Measurements from ENCODE around the gene CTNNA2.

The CTNNA2 gene

GRCh38 chr2:80496346-80496745, 983.5 kb downstream of the CTNNA2 start:
- no peak for DNase-seq (ENCODE audit: low read depth)

DNA sequence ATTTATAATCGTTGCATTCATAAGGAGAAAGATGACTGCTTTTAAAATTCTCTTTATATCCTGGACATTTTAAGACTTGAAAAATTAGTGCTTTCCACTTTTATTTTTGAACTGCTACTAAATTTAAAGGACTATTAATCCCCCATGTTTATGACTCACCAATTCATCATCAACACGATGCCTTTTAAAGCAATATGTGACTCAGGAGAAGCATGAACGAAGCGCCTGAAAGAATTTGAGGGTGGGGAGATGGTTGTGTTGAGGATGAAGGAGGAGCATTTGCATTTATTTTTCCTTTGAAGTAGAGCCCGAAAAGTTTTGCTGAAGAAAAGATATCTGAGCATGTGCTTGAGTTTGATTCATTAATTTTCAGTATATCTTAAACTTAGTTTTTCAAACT, 983.9 kb downstream of the CTNNA2 start:
- DNase-seq (ENCODE audit: low read depth): no peak

GRCh38 chr2:80499095-80499494, 986.2 kb downstream of the CTNNA2 start:
- no peak for DNase-seq (ENCODE audit: low read depth)

DNA sequence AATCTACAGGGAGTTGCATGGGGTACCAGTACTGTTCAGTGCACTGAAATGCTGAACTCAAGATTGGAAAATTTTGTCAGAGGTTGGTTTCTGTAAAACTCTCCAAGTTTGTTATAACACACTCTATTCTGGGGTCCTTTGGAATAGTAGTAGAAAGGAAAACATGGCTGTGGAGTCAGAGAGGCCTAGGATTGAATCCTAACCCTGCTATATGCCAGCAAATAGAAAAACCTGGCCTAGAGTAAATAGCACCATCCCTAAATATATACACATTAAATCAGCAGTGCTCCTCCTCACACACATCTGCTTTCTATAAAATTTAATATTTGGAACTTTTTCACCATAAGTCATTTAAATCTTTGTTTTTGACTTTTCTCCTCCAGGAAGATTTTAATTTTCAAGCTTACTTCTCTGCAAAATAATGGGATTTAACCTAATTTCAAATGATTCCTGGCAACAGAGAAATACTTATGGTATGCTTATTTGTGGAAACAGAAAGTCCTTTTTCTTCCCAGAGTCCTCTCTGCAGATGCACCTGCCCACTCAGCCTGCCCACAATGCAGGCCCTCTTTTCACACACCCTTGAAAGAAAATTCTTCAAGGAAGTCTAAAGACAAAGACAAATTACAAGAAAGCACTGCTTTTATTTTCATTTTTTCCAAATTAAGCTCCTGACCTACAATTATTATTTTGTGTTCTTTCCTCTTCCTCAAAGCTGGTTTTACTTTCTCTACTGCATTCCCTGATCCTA, 989.2 kb downstream of the CTNNA2 start:
- no peak for DNase-seq (ENCODE audit: low read depth)

DNA sequence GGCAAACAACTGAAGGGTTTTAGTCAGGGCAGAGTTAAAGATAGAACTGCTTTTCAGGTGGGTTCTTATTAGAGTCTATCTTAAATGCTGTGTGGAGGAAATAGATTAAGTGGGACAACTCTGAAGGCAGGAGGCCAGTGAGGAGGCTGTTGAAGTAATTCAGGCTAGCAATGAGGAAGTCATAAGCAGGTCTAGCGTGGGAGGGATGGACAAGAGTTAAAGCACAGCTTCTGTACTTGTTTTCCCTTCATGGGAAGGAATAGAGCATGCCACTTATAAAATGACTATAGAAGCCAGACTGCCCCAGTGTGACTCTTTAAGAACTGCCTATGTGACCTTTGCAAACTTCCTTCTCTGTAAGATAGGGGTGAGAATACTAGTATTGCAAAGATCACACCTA, 993.7 kb downstream of the CTNNA2 start:
- DNase-seq (ENCODE audit: low read depth): no peak

DNA sequence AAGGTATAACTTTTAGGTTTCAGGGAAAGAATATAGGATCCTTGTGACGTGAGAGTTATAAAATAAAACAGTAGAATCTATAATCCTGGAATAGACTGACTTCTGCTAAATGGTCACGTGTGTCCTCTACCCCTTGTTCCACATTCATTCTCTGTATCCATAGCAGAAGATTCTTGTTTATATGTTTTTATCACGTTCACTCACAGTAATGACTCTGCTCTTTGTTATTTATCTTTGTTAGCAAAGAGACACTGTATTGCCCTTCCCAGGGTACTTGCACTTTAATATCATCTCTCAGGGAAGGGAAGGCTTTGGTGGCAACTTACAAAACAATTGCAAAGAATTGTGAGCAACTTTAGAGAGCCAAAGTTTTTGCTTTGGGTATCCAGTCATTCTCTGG, 997.9 kb downstream of the CTNNA2 start:
- no peak for DNase-seq (ENCODE audit: low read depth)

DNA sequence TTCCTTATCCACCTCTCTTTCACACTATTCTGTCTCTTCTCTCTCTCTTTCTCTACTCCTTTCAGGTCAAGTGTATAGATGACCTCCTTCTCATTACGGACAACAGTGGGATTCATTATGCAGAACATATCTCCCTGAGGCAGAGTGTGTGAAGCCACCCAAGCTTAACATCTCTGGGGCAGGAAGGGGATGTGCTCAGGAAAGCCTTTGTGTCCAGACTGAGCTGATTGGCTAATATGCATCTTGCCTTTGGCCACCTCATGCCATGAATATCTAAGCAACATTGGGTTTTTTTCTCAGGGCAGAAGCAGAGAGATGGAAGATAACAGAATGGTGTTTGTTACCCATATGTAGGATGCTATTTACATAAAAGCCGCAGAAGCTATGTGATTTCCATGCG, 1003.1 kb downstream of the CTNNA2 start:
- no peak for DNase-seq (ENCODE audit: low read depth)

GRCh38 chr2:80517316-80517715, 1004.5 kb downstream of the CTNNA2 start:
- DNase-seq (ENCODE audit: low read depth): no peak

GRCh38 chr2:80519121-80519643, 1006.3 kb downstream of the CTNNA2 start:
- DNase-seq (ENCODE audit: low read depth): no peak

- DNase-seq (ENCODE audit: low read depth): no peak
These were observed 1006.9 kb downstream of the CTNNA2 start for GRCh38 chr2:80519699-80520291.

GRCh38 chr2:80525152-80525551, 1012.3 kb downstream of the CTNNA2 start:
- no peak for DNase-seq (ENCODE audit: low read depth)

- DNase-seq (ENCODE audit: low read depth): no peak
These were observed 1014.3 kb downstream of the CTNNA2 start for GRCh38 chr2:80527119-80527518.

GRCh38 chr2:80529466-80530165, 1016.8 kb downstream of the CTNNA2 start:
- DNase-seq (ENCODE audit: low read depth): no peak

- DNase-seq (ENCODE audit: low read depth): no peak
These were observed 1017.7 kb downstream of the CTNNA2 start for GRCh38 chr2:80530442-80531064.

DNA sequence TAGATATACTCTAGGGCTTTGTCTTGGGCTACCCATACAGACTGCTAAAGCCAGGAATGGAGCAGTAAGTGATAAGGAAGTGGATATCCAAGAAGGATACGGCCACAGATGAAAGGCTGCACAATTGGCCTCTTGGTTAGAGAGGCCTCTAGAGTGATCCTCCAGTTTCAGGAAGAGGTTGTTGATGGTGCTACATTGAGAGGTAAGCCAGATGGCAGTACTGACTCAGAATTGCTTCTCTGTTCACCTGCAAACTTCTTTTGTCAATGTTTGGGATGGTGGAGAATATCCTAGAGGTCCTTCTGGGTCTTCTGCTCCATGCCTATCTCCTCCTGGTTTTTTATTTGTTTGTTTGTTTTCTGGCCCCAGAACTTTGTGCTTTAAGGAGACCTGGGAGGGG, 1018.5 kb downstream of the CTNNA2 start:
- DNase-seq (ENCODE audit: low read depth): no peak

GRCh38 chr2:80545420-80546210, 1032.8 kb downstream of the CTNNA2 start:
- DNase-seq (ENCODE audit: low read depth): no peak

- DNase-seq (ENCODE audit: low read depth): no peak
These were observed 1033.9 kb downstream of the CTNNA2 start for GRCh38 chr2:80546766-80547165.

DNA sequence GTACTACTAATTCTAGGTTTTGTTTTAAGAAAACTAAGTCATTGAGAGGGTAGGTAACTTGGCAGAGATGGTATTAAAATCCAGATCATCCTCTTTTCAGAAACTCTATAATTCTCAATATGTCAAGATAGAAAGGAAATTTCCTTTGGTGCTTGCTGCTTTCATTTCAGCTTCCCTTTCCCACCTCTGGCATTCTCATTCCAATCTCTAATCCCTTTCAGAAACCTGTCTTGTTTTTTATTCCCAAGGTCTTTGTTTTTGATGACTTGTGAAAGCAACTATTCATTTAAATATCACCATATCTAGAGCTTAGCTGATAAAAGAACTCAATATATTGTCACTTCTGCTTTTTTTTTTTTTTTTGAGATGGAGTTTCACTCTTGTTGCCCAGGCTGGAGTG, 1034.5 kb downstream of the CTNNA2 start:
- no peak for DNase-seq (ENCODE audit: low read depth)

DNA sequence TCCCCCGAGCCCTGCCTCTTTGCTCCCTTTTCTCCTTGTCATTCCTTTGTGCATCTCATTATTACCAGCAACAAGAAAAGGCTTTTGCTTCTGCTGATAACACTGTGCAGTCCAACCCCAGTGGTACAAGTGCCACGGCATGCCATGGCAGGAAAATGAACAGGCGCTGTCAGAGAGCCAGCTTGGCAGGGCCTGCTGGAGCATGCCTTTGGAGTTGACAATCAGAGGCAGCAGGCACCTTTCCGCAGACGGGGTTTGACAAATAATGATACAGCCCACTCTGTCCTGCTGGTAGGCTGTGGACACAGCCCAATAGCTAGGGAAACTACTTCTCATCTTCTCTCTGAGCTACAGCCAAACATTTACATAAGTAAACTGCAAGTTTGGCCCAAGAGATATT, 1035.6 kb downstream of the CTNNA2 start:
- no peak for DNase-seq (ENCODE audit: low read depth)

GRCh38 chr2:80549901-80550300, 1037.0 kb downstream of the CTNNA2 start:
- no peak for DNase-seq (ENCODE audit: low read depth)

- DNase-seq (ENCODE audit: low read depth): no peak
These were observed 1047.5 kb downstream of the CTNNA2 start for GRCh38 chr2:80560326-80560725.

- no peak for DNase-seq (ENCODE audit: low read depth)
These were observed 1055.2 kb downstream of the CTNNA2 start for GRCh38 chr2:80568011-80568410.

Measured in stimulated activated CD8-positive, alpha-beta memory T cell treated with anti-CD3 and anti-CD28 coated beads, Interleukin-15, amount 100 ng/mL, for 1 hour (primary cell).